Progenitor cell of endocrine pancreas (in vitro differentiated cells): ENCODE results near the gene TNFRSF1B. TPM values are rescaled to one million over a fixed set of nuclear protein-coding genes. Genes with fewer than 3 reads are reported as not detected.

ENCODE experiments used
- DNase-seq: peaks from one replicate; pipeline ENCODE4 v3.0.0; 2021; ENCODE audit warnings: low spot score; ENCODE audit not compliant: unreplicated experiment
- H3K27ac Mint-ChIP-seq: 2 replicates; pipeline ENCODE4 v1.8.0; 2021; ENCODE audit warnings: mild to moderate bottlenecking, moderate library complexity, mixed read lengths
- H3K27me3 Mint-ChIP-seq: 2 replicates; pipeline ENCODE4 v1.8.0; 2021; ENCODE audit warnings: mixed read lengths
- H3K36me3 Mint-ChIP-seq: 2 replicates; pipeline ENCODE4 v1.8.0; 2022; ENCODE audit warnings: mixed read lengths; ENCODE audit not compliant: insufficient read depth
- H3K4me1 Mint-ChIP-seq: 2 replicates; pipeline ENCODE4 v1.8.0; 2021; ENCODE audit warnings: low read depth, mixed read lengths
- H3K4me3 Mint-ChIP-seq: 2 replicates; pipeline ENCODE4 v1.8.0; 2021; ENCODE audit warnings: low read depth, mild to moderate bottlenecking, moderate library complexity, mixed read lengths
- H3K9me3 Mint-ChIP-seq: 2 replicates; pipeline ENCODE4 v1.8.0; 2021; ENCODE audit warnings: low read depth, mixed read lengths
- CTCF ChIP-seq: fragments of 200-600 bp; sonication (generic); IDR thresholded peaks from one replicate; pipeline ENCODE4 v1.5.0; 2021; ENCODE audit warnings: antibody characterized with exemption, mild to moderate bottlenecking; ENCODE audit not compliant: unreplicated experiment
- total RNA-seq: library from RNA; stranded (reverse); gene quantifications from 2 replicates; pipeline ENCODE4 v1.2.1, GENCODE V29; 2021

TNFRSF1B gene
- total RNA-seq, 1 donor from 2014 or later = not detected

- H3K36me3 Mint-ChIP-seq = no peaks in the 10 kb centered on the region
- no peak for TF ChIP-seq CTCF
- no peaks in the 10 kb centered on the region for H3K9me3 Mint-ChIP-seq
- DNase-seq = no peak
- peaks cover 31% of the 10 kb centered on the region for H3K27me3 Mint-ChIP-seq
- H3K4me1 Mint-ChIP-seq = peaks cover 4% of the 10 kb centered on the region
- H3K27ac Mint-ChIP-seq = no peak overlapping the region
- no peak overlapping the region for H3K4me3 Mint-ChIP-seq
These were observed 8.4 kb downstream of the TNFRSF1B start for GRCh38 chr1:12174924-12175810.

GRCh38 chr1:12176298-12177118 lies 9.7 kb downstream of the TNFRSF1B start:
- no peak for DNase-seq
- peaks cover 22% of the 10 kb centered on the region for H3K27me3 Mint-ChIP-seq
- no peak overlapping the region for H3K4me3 Mint-ChIP-seq
- no peak for TF ChIP-seq CTCF
- H3K4me1 Mint-ChIP-seq = peaks cover 4% of the 10 kb centered on the region
- no peaks in the 10 kb centered on the region for H3K36me3 Mint-ChIP-seq
- no peaks in the 10 kb centered on the region for H3K9me3 Mint-ChIP-seq
- no peak overlapping the region for H3K27ac Mint-ChIP-seq

- Mint-ChIP-seq H3K36me3 (no peaks in the 10 kb centered on the region), H3K27ac (no peak overlapping the region), H3K4me3 (no peak overlapping the region), H3K4me1 (peaks cover 4% of the 10 kb centered on the region), H3K27me3 (peaks cover 19% of the 10 kb centered on the region), H3K9me3 (no peaks in the 10 kb centered on the region)
- DNase-seq = no peak
- TF ChIP-seq CTCF = no peak
These were observed 10.6 kb downstream of the TNFRSF1B start for GRCh38 chr1:12177156-12177998.

GRCh38 chr1:12177999-12178441 lies 11.2 kb downstream of the TNFRSF1B start:
- H3K4me3 Mint-ChIP-seq = no peak overlapping the region
- no peaks in the 10 kb centered on the region for H3K9me3 Mint-ChIP-seq
- H3K4me1 Mint-ChIP-seq = peaks cover 4% of the 10 kb centered on the region
- no peak for DNase-seq
- no peak for TF ChIP-seq CTCF
- H3K36me3 Mint-ChIP-seq = no peaks in the 10 kb centered on the region
- peaks cover 19% of the 10 kb centered on the region for H3K27me3 Mint-ChIP-seq
- no peak overlapping the region for H3K27ac Mint-ChIP-seq
